ENCODE data around the gene HECTD3.
A peak's percentile ranks its signal among the peaks of the same experiment; 100 is the strongest.

Gene HECTD3

GRCh38 chr1:45009956-45010854 lies 919 bp downstream of the HECTD3 start:
- Histone ChIP-seq H2BK5ac (ENCODE audit: low read depth, low read length, poor library complexity) (no peak overlapping the region), H3K4me3 (ENCODE audit: low read depth, low read length) (peak overlapping the region; percentile 94), H3K4me1 (ENCODE audit: control insufficient read depth in 1 of 2, insufficient read depth in 2 of 2, low read length in 2 of 2) (peaks cover 8 to 11% of the 10 kb centered on the region in 2 experiments), H3K79me1 (ENCODE audit: low read length) (peaks cover 7% of the 10 kb centered on the region), H3K9me3 (ENCODE audit: insufficient read depth, low read depth, low read length) (no peaks in the 10 kb centered on the region), H3K4me2 (ENCODE audit: low read length) (peak overlapping the region; percentile 89), H3K4ac (ENCODE audit: low read depth, low read length) (peak overlapping the region; percentile 22), H3K27me3 (ENCODE audit: insufficient read depth, low read length) (no peaks in the 10 kb centered on the region), H3K23ac (ENCODE audit: low read length) (no peak overlapping the region), H4K8ac (ENCODE audit: low read depth, low read length) (peak overlapping the region; percentile 84), H3K9ac (ENCODE audit: low read length) (peak overlapping the region; percentile 83), H3K27ac (ENCODE audit: low read depth, low read length) (no peak overlapping the region), H2BK120ac (ENCODE audit: insufficient read depth, low read length, poor library complexity) (no peak overlapping the region), H3K14ac (ENCODE audit: low read length) (peak overlapping the region; percentile 63), H4K91ac (ENCODE audit: low read depth, low read length) (peak overlapping the region; percentile 10), H2AFZ (ENCODE audit: insufficient read depth, low read length, poor library complexity) (peak overlapping the region; percentile 82), H3K18ac (ENCODE audit: low read length) (peak overlapping the region; percentile 40), H2AK5ac (ENCODE audit: low read length) (no peak overlapping the region), H2BK12ac (ENCODE audit: low read length) (no peak overlapping the region), H3K79me2 (ENCODE audit: control insufficient read depth, insufficient read depth, low read length, poor library complexity) (peaks cover 6% of the 10 kb centered on the region), H3K36me3 (ENCODE audit: control insufficient read depth in 1 of 2, insufficient read depth in 2 of 2, low read length in 2 of 2) (peaks cover 51 to 52% of the 10 kb centered on the region in 2 experiments), H4K12ac (ENCODE audit: low read depth, low read length) (peak overlapping the region; percentile 49)
- peak; percentile 24 to 43 for DNase-seq
- WGBS (ENCODE audit: extremely low coverage, insufficient coverage, insufficient read length): no CpG with 5 or more reads among the region's 41 CpGs

- Histone ChIP-seq H2AFZ (ENCODE audit: insufficient read depth, low read length, poor library complexity) (no peak overlapping the region), H3K79me2 (ENCODE audit: control insufficient read depth, insufficient read depth, low read length, poor library complexity) (peaks cover 6% of the 10 kb centered on the region), H3K27me3 (ENCODE audit: insufficient read depth, low read length) (no peaks in the 10 kb centered on the region), H3K4ac (ENCODE audit: low read depth, low read length) (no peak overlapping the region), H3K4me2 (ENCODE audit: low read length) (no peak overlapping the region), H3K36me3 (ENCODE audit: control insufficient read depth in 1 of 2, insufficient read depth in 2 of 2, low read length in 2 of 2) (peaks cover 53 to 56% of the 10 kb centered on the region in 2 experiments), H3K9me3 (ENCODE audit: insufficient read depth, low read depth, low read length) (no peaks in the 10 kb centered on the region), H3K27ac (ENCODE audit: low read depth, low read length) (no peak overlapping the region), H2AK5ac (ENCODE audit: low read length) (no peak overlapping the region), H3K23ac (ENCODE audit: low read length) (no peak overlapping the region), H4K12ac (ENCODE audit: low read depth, low read length) (no peak overlapping the region), H2BK5ac (ENCODE audit: low read depth, low read length, poor library complexity) (no peak overlapping the region), H2BK120ac (ENCODE audit: insufficient read depth, low read length, poor library complexity) (no peak overlapping the region), H3K79me1 (ENCODE audit: low read length) (peaks cover 7% of the 10 kb centered on the region), H3K4me1 (ENCODE audit: control insufficient read depth in 1 of 2, insufficient read depth in 2 of 2, low read length in 2 of 2) (peaks cover 8 to 11% of the 10 kb centered on the region in 2 experiments), H2BK12ac (ENCODE audit: low read length) (no peak overlapping the region), H4K8ac (ENCODE audit: low read depth, low read length) (no peak overlapping the region), H4K91ac (ENCODE audit: low read depth, low read length) (no peak overlapping the region), H3K4me3 (ENCODE audit: low read depth, low read length) (no peak overlapping the region), H3K9ac (ENCODE audit: low read length) (no peak overlapping the region), H3K18ac (ENCODE audit: low read length) (no peak overlapping the region), H3K14ac (ENCODE audit: low read length) (no peak overlapping the region)
- no CpG with 5 or more reads among the region's 11 CpGs for WGBS (ENCODE audit: extremely low coverage, insufficient coverage, insufficient read length)
- no peak for DNase-seq
Measured at GRCh38 chr1:45009296-45009865, 1.7 kb downstream of the HECTD3 start.

GRCh38 chr1:45008516-45008915 lies 2.6 kb downstream of the HECTD3 start:
- no peak overlapping the region for H3K4ac ChIP-seq (ENCODE audit: low read depth, low read length)
- no peak overlapping the region for H4K8ac ChIP-seq (ENCODE audit: low read depth, low read length)
- no peak overlapping the region for H4K12ac ChIP-seq (ENCODE audit: low read depth, low read length)
- H2AK5ac ChIP-seq (ENCODE audit: low read length): no peak overlapping the region
- no peak overlapping the region for H2AFZ ChIP-seq (ENCODE audit: insufficient read depth, low read length, poor library complexity)
- no peaks in the 10 kb centered on the region for H3K9me3 ChIP-seq (ENCODE audit: insufficient read depth, low read depth, low read length)
- H3K18ac ChIP-seq (ENCODE audit: low read length): no peak overlapping the region
- H3K36me3 ChIP-seq (ENCODE audit: control insufficient read depth in 1 of 2, insufficient read depth in 2 of 2, low read length in 2 of 2): peaks cover 57 to 60% of the 10 kb centered on the region in 2 experiments
- no peak overlapping the region for H3K4me3 ChIP-seq (ENCODE audit: low read depth, low read length)
- no peak overlapping the region for H4K91ac ChIP-seq (ENCODE audit: low read depth, low read length)
- H3K9ac ChIP-seq (ENCODE audit: low read length): no peak overlapping the region
- H2BK12ac ChIP-seq (ENCODE audit: low read length): no peak overlapping the region
- no peak overlapping the region for H2BK5ac ChIP-seq (ENCODE audit: low read depth, low read length, poor library complexity)
- H3K23ac ChIP-seq (ENCODE audit: low read length): no peak overlapping the region
- no peak overlapping the region for H3K27ac ChIP-seq (ENCODE audit: low read depth, low read length)
- peaks cover 6% of the 10 kb centered on the region for H3K79me2 ChIP-seq (ENCODE audit: control insufficient read depth, insufficient read depth, low read length, poor library complexity)
- H3K4me1 ChIP-seq (ENCODE audit: control insufficient read depth in 1 of 2, insufficient read depth in 2 of 2, low read length in 2 of 2): peaks cover 8 to 11% of the 10 kb centered on the region in 2 experiments
- H2BK120ac ChIP-seq (ENCODE audit: insufficient read depth, low read length, poor library complexity): no peak overlapping the region
- H3K27me3 ChIP-seq (ENCODE audit: insufficient read depth, low read length): no peaks in the 10 kb centered on the region
- H3K79me1 ChIP-seq (ENCODE audit: low read length): peaks cover 7% of the 10 kb centered on the region
- WGBS (ENCODE audit: extremely low coverage, insufficient coverage, insufficient read length): no CpG with 5 or more reads among the region's 12 CpGs
- H3K4me2 ChIP-seq (ENCODE audit: low read length): no peak overlapping the region
- H3K14ac ChIP-seq (ENCODE audit: low read length): no peak overlapping the region
- DNase-seq: no peak

- Histone ChIP-seq H3K79me2 (ENCODE audit: control insufficient read depth, insufficient read depth, low read length, poor library complexity) (peaks cover 6% of the 10 kb centered on the region), H3K27me3 (ENCODE audit: insufficient read depth, low read length) (no peaks in the 10 kb centered on the region), H3K4me2 (ENCODE audit: low read length) (no peak overlapping the region), H3K23ac (ENCODE audit: low read length) (no peak overlapping the region), H4K91ac (ENCODE audit: low read depth, low read length) (no peak overlapping the region), H2BK120ac (ENCODE audit: insufficient read depth, low read length, poor library complexity) (no peak overlapping the region), H3K79me1 (ENCODE audit: low read length) (peaks cover 7% of the 10 kb centered on the region), H3K4me1 (ENCODE audit: control insufficient read depth in 1 of 2, insufficient read depth in 2 of 2, low read length in 2 of 2) (peaks cover 8 to 10% of the 10 kb centered on the region in 2 experiments), H3K9me3 (ENCODE audit: insufficient read depth, low read depth, low read length) (no peaks in the 10 kb centered on the region), H3K14ac (ENCODE audit: low read length) (no peak overlapping the region), H2AFZ (ENCODE audit: insufficient read depth, low read length, poor library complexity) (no peak overlapping the region), H2AK5ac (ENCODE audit: low read length) (no peak overlapping the region), H2BK12ac (ENCODE audit: low read length) (no peak overlapping the region), H2BK5ac (ENCODE audit: low read depth, low read length, poor library complexity) (no peak overlapping the region), H4K12ac (ENCODE audit: low read depth, low read length) (no peak overlapping the region), H3K9ac (ENCODE audit: low read length) (no peak overlapping the region), H4K8ac (ENCODE audit: low read depth, low read length) (no peak overlapping the region), H3K27ac (ENCODE audit: low read depth, low read length) (no peak overlapping the region), H3K18ac (ENCODE audit: low read length) (no peak overlapping the region), H3K36me3 (ENCODE audit: control insufficient read depth in 1 of 2, insufficient read depth in 2 of 2, low read length in 2 of 2) (peaks cover 62 to 63% of the 10 kb centered on the region in 2 experiments), H3K4me3 (ENCODE audit: low read depth, low read length) (no peak overlapping the region), H3K4ac (ENCODE audit: low read depth, low read length) (no peak overlapping the region)
- WGBS (ENCODE audit: extremely low coverage, insufficient coverage, insufficient read length): no CpG with 5 or more reads among the region's 3 CpGs
- no peak for DNase-seq
Measured at GRCh38 chr1:45008076-45008475, 3.0 kb downstream of the HECTD3 start.
